B cell (primary cell): ENCODE data around the gene BTK. TPM values are rescaled to one million over a fixed set of nuclear protein-coding genes. Genes with fewer than 3 reads are reported as not detected.

ENCODE experiments used
- ATAC-seq: fragments of 200-7000 bp; cut with Tn5 transposase; one replicate; pipeline ENCODE4 v1.10.0; 2021; ENCODE audit warnings: low read depth, mild to moderate bottlenecking, moderate number of reproducible peaks, moderate library complexity
- CTCF ChIA-PET: fragments of 350-600 bp; sonication (Branson Sonifier 250); formaldehyde crosslinking; loops from one replicate; lab custom pipeline; 2021; ENCODE audit warnings: antibody characterized with exemption, inconsistent platforms; lab: Charles Lee
- POLR2A ChIA-PET: fragments of 350-600 bp; sonication (Branson Sonifier 250); formaldehyde crosslinking; loops from one replicate; lab custom pipeline; 2021; ENCODE audit warnings: antibody characterized with exemption; lab: Charles Lee
- DNase-seq: peaks from one replicate; pipeline ENCODE4 v3.0.0; 2013
- H2AFZ ChIP-seq: 2 replicates; pipeline ENCODE4 v1.6.1; 2012; ENCODE audit warnings: mild to moderate bottlenecking, low read depth, low read length; ENCODE audit not compliant: insufficient read depth, poor library complexity, severe bottlenecking
- H3K27ac ChIP-seq, 2 donors: 1 replicate in 1 of 2; 2 replicates in 1 of 2; pipeline ENCODE4 v1.5.1; 2012 to 2013; ENCODE audit warnings: low read length in 2 of 2, mild to moderate bottlenecking in 2 of 2, moderate library complexity in 1 of 2
- H3K27me3 ChIP-seq, 4 experiments: fragments of 200-600 bp in 1 of 4; sonication (generic) in 1 of 4; replicated peaks in 1 of 4; 1 replicate in 2 of 4; 2 replicates in 2 of 4; pipeline versions ENCODE4 v1.6.1 to v1.7.0; 2013 to 2016; ENCODE audit warnings: low read length in 3 of 4, mild to moderate bottlenecking in 2 of 4, mixed read lengths in 1 of 4, moderate library complexity in 1 of 4; ENCODE audit not compliant: insufficient read depth in 4 of 4, control insufficient read depth in 3 of 4; ENCODE audit errors: control extremely low read depth in 1 of 4
- H3K36me3 ChIP-seq, 2 experiments: replicated peaks in 1 of 2; 1 replicate in 1 of 2; 2 replicates in 1 of 2; pipeline versions ENCODE4 v1.6.1 to v1.7.1; 2013; ENCODE audit warnings: low read length in 1 of 2; ENCODE audit not compliant: insufficient read depth in 2 of 2, control insufficient read depth in 1 of 2; ENCODE audit errors: control extremely low read depth in 1 of 2, extremely low read depth in 1 of 2
- H3K4me1 ChIP-seq, 2 donors: fragments of 200-600 bp in 1 of 2; sonication (generic) in 1 of 2; 1 replicate in 1 of 2; 2 replicates in 1 of 2; pipeline versions ENCODE4 v1.5.1 to v1.6.1; 2013 to 2017; ENCODE audit warnings: low read length in 2 of 2; ENCODE audit not compliant: control insufficient read depth in 2 of 2, insufficient read depth in 2 of 2
- H3K4me2 ChIP-seq: replicated peaks from 2 replicates; pipeline ENCODE3; 2012; ENCODE audit warnings: mild to moderate bottlenecking, low read depth, low read length; ENCODE audit not compliant: poor library complexity, severe bottlenecking
- H3K4me3 ChIP-seq, 5 experiments: fragments of 200-600 bp in 1 of 5; sonication (generic) in 1 of 5; 1 replicate in 3 of 5; 2 replicates in 2 of 5; pipeline versions ENCODE4 v1.5.1 to v1.7.0; 2011 to 2016; ENCODE audit warnings: low read length in 4 of 5, mild to moderate bottlenecking in 4 of 5, low read depth in 2 of 5, control low read depth in 1 of 5, moderate library complexity in 1 of 5; ENCODE audit not compliant: insufficient read depth in 1 of 5; ENCODE audit errors: control extremely low read depth in 1 of 5, extremely low read depth in 1 of 5
- H3K79me2 ChIP-seq: fragments of 200-600 bp; sonication (generic); one replicate; pipeline ENCODE4 v1.6.0; 2016; ENCODE audit warnings: low read length; ENCODE audit not compliant: control insufficient read depth, insufficient read depth
- H3K9ac ChIP-seq: fragments of 200-600 bp; sonication (generic); 2 replicates; pipeline ENCODE4 v1.6.1; 2017; ENCODE audit warnings: mild to moderate bottlenecking, low read length, moderate library complexity
- H3K9me3 ChIP-seq, 3 donors: one replicate each; pipeline versions ENCODE4 v1.6.1 to v1.7.1; 2013; ENCODE audit warnings: low read length in 2 of 3; ENCODE audit not compliant: control insufficient read depth in 2 of 3, insufficient read depth in 1 of 3; ENCODE audit errors: control extremely low read depth in 1 of 3
- H4K20me1 ChIP-seq: 2 replicates; pipeline ENCODE4 v1.6.0; 2012; ENCODE audit warnings: mild to moderate bottlenecking, low read length; ENCODE audit not compliant: insufficient read depth, control insufficient read depth, poor library complexity, severe bottlenecking
- H3K27ac Mint-ChIP-seq: one replicate; pipeline ENCODE4 v1.8.0; 2021; ENCODE audit warnings: mixed read lengths
- H3K27me3 Mint-ChIP-seq: one replicate; pipeline ENCODE4 v1.8.0; 2021; ENCODE audit warnings: mixed read lengths
- H3K4me1 Mint-ChIP-seq: one replicate; pipeline ENCODE4 v1.8.0; 2021; ENCODE audit warnings: mixed read lengths
- H3K4me3 Mint-ChIP-seq: one replicate; pipeline ENCODE4 v1.8.0; 2021; ENCODE audit warnings: mixed read lengths
- H3K9me3 Mint-ChIP-seq: one replicate; pipeline ENCODE4 v1.8.0; 2022; ENCODE audit warnings: mixed read lengths; ENCODE audit not compliant: insufficient read depth
- EZH2 ChIP-seq: IDR thresholded peaks from 2 replicates; pipeline ENCODE4 v1.6.1; 2012; ENCODE audit warnings: borderline replicate concordance, low read depth, mild to moderate bottlenecking, moderate library complexity, low read length; ENCODE audit not compliant: insufficient read depth, poor library complexity, severe bottlenecking
- WGBS: methylation state at CpG from one replicate; pipeline ENCODE4 v1.1.5; 2013; ENCODE audit warnings: missing lambda C conversion rate; ENCODE audit not compliant: insufficient coverage; 5-methylcytosine and 5-hydroxymethylcytosine counted together
- intact Hi-C: fragments of 100-400 bp; cut with micrococcal nuclease; formaldehyde crosslinking; loops from one replicate; pipeline ENCODE4 v1.10.0; 2022
- polyA plus RNA-seq: library from polyadenylated mRNA; depleted of rRNA; stranded (reverse); fragments of >200 nt; gene quantifications from 2 replicates; pipeline ENCODE4 v1.2.3, GENCODE V29; 2012
- total RNA-seq, 2 donors: library from RNA; stranded (reverse); fragments of 120-200 nt in 1 of 2; gene quantifications; 1 replicate in 1 of 2; 2 replicates in 1 of 2; pipeline versions ENCODE4 v1.2.3 to v1.2.4, GENCODE V29; 2013 to 2022
- TF ChIP-seq, protein P1 (sequence below): fragments of 200-600 bp; IDR thresholded peaks from one replicate; pipeline ENCODE4 v1.8.0; 2022; ENCODE audit warnings: antibody characterized with exemption, mild to moderate bottlenecking

Gene BTK
- total and polyA plus RNA-seq, 2 donors (not counting 1 experiment from before 2014, with no cell fraction given) = 166 to 235 TPM

DNA sequence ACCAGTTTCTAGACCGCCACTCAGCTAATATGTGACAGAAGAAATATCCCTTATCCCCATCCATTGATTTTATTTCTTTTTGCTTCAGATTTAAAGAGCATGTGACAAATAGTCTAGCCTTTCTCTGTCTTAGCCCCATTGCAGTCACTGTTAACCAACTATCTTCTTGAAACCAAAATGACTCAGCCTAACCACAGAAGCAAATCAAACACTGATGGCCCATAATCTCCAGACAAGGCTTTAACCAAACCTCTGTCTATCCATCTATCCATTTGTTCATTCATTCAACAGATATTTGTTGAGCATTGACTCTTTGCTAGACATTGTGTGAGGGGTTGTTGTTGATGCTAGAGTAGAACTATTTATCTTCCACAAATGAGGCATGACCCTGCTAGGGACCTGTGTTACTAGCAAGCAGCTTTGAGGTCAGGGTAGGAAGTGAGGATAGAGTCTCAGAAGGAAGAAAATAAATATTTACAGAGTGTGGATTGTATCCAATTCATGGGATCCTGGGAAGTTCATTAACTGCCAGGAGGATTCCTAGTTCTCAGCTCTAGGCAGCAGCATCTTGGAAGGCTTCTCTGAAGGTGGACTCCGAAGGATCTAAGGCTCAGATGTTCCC, 44.6 kb upstream of the BTK start:
- TF ChIP-seq, protein P1, sequence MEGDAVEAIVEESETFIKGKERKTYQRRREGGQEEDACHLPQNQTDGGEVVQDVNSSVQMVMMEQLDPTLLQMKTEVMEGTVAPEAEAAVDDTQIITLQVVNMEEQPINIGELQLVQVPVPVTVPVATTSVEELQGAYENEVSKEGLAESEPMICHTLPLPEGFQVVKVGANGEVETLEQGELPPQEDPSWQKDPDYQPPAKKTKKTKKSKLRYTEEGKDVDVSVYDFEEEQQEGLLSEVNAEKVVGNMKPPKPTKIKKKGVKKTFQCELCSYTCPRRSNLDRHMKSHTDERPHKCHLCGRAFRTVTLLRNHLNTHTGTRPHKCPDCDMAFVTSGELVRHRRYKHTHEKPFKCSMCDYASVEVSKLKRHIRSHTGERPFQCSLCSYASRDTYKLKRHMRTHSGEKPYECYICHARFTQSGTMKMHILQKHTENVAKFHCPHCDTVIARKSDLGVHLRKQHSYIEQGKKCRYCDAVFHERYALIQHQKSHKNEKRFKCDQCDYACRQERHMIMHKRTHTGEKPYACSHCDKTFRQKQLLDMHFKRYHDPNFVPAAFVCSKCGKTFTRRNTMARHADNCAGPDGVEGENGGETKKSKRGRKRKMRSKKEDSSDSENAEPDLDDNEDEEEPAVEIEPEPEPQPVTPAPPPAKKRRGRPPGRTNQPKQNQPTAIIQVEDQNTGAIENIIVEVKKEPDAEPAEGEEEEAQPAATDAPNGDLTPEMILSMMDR = no peak
- TF ChIP-seq EZH2 = no peak
- intact Hi-C loops = no loop called here
- POLR2A ChIA-PET = no interaction called here

DNA sequence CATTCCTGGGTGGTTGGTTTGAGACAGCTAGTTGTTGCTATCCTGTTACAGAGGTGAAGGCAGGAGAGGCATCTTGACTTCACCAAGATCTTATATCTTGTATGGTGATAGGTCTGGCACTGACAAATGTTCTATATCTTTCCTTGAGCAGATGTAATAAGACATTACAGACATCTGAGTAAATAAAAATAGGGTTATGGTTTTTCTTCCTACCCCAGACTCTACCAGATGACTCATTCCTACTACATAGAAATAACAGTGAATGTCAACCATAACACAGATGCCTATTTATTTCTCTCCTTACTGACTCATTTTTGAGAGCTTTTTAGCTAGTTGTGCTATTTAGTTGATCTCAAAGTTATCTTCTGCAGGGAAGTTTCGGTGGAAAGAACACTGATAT, 43.9 kb upstream of the BTK start:
- Histone ChIP-seq H3K9ac (no peak overlapping the region), H3K27ac (no peak overlapping the region), H3K79me2 (no peaks in the 10 kb centered on the region), H3K9me3 (peaks cover 0 to 4% (median 0%) of the 10 kb centered on the region in 3 donors), H3K4me1 (no peaks in the 10 kb centered on the region), H3K4me3 (no peak overlapping the region), H2AFZ (no peak overlapping the region), H3K36me3 (peaks cover 0 to 3% of the 10 kb centered on the region in 2 experiments), H3K27me3 (no peaks in the 10 kb centered on the region), H3K4me2 (no peak overlapping the region), H4K20me1 (no peaks in the 10 kb centered on the region)
- POLR2A ChIA-PET = no interaction called here
- no peak for TF ChIP-seq EZH2
- TF ChIP-seq, protein P1 = no peak
- no CpG with 5 or more reads among the region's 1 CpG for whole genome bisulfite sequencing
- H3K4me1 Mint-ChIP-seq = no peaks in the 10 kb centered on the region
- no peak for ATAC-seq
- H3K4me3 Mint-ChIP-seq = no peak overlapping the region
- CTCF ChIA-PET = no interaction called here
- no peak for DNase-seq
- no peaks in the 10 kb centered on the region for H3K9me3 Mint-ChIP-seq
- peak overlapping the region; percentile 17 for H3K27ac Mint-ChIP-seq
- intact Hi-C loops = no loop called here
- no peaks in the 10 kb centered on the region for H3K27me3 Mint-ChIP-seq

More for the DNA sequence above, 44.6 kb upstream of the BTK start:
- 100% methylated on average over 1 of the region's 2 CpGs for WGBS
- H3K79me2 ChIP-seq = no peaks in the 10 kb centered on the region
- H3K27me3 ChIP-seq = no peaks in the 10 kb centered on the region
- no peak for DNase-seq
- CTCF ChIA-PET = no interaction called here
- H3K4me3 ChIP-seq = no peak overlapping the region
- peaks cover 0 to 3% of the 10 kb centered on the region in 2 experiments for H3K36me3 ChIP-seq
- no peak overlapping the region for H3K27ac Mint-ChIP-seq
- H3K4me1 ChIP-seq = no peaks in the 10 kb centered on the region
- H3K27ac ChIP-seq = no peak overlapping the region
- peaks cover 0 to 4% (median 0%) of the 10 kb centered on the region in 3 donors for H3K9me3 ChIP-seq
- H3K4me1 Mint-ChIP-seq = no peaks in the 10 kb centered on the region
- no peak overlapping the region for H2AFZ ChIP-seq
- no peaks in the 10 kb centered on the region for H3K9me3 Mint-ChIP-seq
- H4K20me1 ChIP-seq = no peaks in the 10 kb centered on the region
- ATAC-seq = no peak
- H3K4me2 ChIP-seq = no peak overlapping the region
- H3K27me3 Mint-ChIP-seq = no peaks in the 10 kb centered on the region
- H3K4me3 Mint-ChIP-seq = no peak overlapping the region
- no peak overlapping the region for H3K9ac ChIP-seq
